GM18505 (cell line): ENCODE data around the gene RAP2C.
A peak's percentile ranks its signal among the peaks of the same experiment; 100 is the strongest.

Experiments used
- ATAC-seq: cut with Tn5 transposase; IDR thresholded peaks from one replicate; pipeline ENCODE4 v1.9.1; 2021; ENCODE audit not compliant: unreplicated experiment
- POLR2A ChIP-seq: IDR thresholded peaks from 4 replicates; pipeline ENCODE4 v1.6.1; 2011; ENCODE audit warnings: borderline replicate concordance; ENCODE audit not compliant: insufficient read depth, insufficient read length; ENCODE audit errors: extremely low read depth

RAP2C gene

DNA sequence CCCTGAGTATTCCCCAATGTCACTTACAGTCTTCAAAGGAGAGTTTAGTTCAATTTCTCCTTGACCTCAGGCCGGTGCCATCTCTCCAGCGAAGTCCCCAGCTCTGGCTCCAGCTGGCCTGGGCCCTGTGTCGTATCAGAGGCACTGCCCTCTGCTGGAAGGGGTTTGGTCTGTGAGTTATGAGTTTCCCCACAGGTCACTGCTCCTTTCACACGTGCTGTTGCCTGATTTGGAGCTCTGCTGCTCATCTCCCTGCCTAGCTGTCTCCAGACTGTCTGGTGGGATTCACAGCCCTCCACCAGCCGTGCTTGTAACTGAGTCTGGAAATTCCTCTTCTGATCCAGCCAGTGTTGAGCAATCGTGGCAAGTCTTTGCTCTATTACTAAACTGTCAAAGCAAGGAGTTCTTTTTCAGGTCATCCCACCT lies at the start of gene RAP2C:
Gene RAP2C (minus strand): TSS at position 105 of the 426 bp plus-strand sequence. CDS start 2,179 bp downstream, outside the sequence.
- TF ChIP-seq POLR2A = peak; percentile 17
- ATAC-seq = peak; percentile 39

DNA sequence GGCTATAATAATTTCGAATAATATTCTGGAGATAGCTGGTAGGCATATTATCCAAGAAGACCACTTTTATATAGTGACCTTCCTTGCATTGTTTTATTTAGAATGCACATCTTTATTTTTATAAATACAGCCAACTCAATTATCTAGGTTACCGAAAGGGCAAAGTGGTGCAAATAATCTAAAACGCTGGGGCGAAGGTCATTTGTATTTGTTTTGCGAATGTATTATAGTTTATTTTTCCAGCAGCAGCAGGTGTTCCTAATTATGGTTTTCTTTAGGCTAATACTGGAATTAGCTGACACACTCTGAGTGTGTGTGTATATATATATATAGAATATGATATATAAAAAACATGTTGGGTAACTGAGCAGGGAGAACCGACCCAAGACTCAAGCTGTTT lies 48.1 kb upstream of the RAP2C start:
- ATAC-seq = no peak
- no peak for TF ChIP-seq POLR2A

DNA sequence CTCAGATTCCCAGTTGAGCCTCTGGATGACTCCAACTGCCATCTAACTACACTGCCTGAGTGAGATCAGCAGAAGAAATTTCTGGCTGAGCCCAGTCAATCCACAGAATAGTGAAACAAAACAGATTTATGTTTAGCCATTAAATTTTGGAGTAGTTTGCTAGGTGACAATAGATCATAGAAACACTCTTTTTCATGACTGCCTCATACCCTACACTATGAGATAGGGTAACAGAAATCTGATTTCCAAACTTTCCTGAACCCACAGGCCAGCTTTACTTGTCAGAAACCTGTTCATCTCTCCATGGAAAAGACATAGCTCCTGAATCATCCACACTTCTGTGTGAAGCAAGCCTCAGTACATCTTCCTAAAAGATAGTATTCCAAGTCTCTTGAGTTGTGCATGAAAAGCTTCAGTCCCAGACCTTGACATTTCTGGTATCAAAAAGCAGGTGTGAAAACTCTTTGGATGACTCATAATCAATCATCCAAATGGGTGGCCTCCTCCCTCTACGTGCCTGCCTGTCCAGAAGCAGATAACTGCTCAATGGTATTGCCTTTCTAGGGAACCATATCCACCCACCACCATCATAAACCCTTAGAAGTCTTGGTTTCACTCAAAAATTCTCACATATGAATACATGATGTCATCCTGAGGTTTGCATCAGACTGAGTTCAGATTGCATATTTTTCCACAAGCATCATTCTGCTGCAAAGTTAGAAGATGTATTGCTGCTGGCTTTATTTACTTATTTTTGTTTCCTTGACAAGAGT lies 47.5 kb upstream of the RAP2C start:
- ATAC-seq = peak; percentile 59
- TF ChIP-seq POLR2A = no peak

DNA sequence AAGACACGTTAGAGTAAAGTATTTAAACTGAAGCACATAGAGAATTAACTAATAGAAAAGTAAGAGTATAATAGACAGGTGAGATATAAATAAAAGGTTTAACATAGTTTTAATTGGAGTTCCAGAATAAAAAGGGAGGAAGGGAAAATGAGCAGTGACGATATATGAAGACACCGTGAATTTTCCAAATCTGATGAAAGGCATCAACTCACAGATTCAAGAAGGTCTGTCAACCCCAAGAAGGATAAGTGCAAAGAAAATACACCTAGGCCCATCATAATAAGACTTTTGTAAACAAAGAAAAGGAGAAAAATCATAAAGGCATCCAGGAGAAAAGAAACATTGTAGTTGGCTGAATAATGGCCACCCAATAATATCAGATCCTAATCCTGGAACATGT lies 43.9 kb upstream of the RAP2C start:
- no peak for ATAC-seq
- TF ChIP-seq POLR2A = no peak

DNA sequence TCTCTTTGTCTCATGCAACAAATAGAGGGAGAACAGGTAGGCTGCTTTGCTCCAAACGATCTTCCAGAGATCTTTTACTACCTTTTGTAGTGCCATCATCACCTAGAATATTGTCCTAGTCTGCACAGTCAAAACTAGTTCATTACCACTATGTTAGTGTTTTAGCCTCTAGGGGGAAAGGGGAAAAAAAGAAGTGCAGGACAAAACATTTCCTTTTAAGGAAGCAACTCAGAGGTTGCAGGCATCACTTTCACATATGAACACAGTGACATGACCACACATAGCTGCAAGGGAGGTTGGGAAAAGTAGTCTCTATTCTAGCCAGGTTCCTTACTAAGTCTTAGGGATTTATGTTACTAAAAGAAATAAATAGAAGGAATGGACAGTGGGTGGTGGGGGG lies 39.3 kb upstream of the RAP2C start:
- no peak for TF ChIP-seq POLR2A
- ATAC-seq = no peak

DNA sequence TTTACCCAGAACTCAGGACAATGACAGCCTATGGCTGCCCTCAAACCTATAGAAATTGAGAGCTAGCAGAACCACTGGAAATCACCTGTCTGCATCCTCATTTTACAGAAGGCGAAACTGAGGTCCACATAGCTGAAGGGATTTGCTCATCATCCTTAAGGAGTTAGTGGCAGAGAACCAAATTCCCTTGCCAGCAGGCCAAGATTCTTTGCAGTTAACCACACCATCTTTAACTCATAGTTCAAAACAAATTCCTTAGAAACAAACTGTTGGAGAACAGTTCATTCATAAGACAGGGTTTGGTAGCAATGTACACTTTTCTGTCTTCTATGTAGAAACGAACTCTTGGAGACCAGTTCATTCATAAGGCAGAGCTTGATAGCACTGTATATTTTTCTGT lies 37.9 kb upstream of the RAP2C start:
- ATAC-seq = no peak
- TF ChIP-seq POLR2A = no peak

DNA sequence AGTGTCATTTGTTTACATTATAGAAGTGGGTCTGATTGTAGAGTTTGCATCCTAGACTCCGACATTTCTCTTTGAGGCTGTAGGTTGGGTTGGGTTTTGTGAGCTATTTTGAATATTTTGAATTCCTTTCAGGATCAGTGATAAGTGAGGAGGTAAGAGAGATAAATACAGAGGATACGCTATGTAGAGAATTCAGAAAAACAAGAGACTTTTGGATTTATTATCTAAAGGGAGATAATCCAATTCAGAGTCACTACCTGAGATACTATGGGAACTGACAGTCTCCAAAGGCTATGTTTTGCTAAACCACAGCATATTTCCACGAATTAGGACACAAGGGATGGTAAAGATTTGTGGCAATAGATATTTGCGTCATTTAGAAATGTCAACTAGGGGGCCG lies 16.9 kb upstream of the RAP2C start:
- no peak for TF ChIP-seq POLR2A

DNA sequence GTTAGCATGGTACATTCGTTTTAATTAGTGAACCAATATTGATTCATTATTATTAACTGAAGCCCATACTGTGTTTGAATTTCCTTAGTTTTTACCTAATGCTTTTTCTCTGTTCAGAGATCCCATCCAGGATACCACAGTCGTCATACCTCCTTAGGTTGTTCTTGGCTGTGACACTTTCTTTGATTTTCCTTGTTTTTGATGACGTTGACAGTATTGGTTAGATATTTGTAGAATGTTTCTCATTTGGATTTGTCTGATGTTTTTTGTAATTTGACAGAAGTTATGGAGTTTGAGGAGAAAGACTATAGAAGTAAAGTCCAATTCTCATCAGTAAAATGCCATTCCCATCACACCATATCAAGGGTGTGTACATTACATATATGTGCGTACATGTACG lies 16.2 kb upstream of the RAP2C start:
- no peak for TF ChIP-seq POLR2A
- ATAC-seq = no peak

More for the DNA sequence above, 16.9 kb upstream of the RAP2C start:
- no peak for ATAC-seq

DNA sequence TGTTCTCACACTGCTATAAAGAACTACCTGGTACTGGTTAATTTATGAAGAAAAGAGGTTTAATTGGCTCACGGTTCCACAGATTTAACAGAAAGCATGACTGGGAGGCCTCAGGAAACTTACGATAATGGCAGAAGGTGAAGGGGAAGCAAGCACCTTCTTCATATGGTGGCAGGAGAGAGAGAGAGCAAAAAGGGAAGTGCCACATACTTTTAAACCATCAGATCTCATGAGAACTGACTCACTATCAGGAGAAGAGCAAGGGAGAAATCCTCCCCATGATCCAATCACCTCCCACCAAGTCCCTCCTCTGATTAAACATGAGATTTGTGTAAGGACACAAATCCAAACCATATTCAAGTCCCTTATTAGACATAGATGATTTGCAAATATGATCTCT lies 12.3 kb upstream of the RAP2C start:
- no peak for TF ChIP-seq POLR2A
- ATAC-seq = no peak

DNA sequence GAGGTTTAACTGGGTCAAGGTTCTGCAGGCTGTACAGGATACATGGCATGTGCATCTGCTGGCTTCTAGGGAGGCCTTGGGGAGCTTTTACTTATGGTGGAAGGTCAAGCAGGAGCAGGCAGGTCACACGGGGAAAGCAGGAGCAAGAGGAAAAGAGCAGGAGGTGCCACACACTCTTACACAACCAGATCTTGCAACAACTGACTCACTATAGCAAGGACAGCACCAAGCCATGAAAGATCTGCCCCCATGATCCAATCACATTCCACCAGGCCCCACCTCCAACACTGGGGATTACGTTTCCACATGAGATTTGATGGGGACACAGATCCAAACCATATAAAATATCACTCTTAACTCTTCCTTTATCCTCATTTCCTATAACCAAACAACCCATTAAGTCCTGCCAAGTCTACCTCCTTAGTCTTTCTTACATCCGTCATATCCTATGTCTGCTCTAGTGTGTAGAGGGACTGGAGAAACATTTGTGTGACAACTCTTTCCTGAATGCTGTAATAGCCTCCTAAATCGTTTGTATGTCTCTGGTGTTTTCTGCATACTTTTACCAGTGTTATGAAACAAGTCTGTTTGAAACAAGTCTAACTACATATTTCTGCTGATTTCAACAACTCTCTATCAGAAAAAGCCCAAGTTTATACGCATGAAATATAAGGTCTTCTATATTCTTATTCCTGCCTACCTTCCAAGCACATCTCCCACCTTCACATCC lies 8.3 kb upstream of the RAP2C start:
- ATAC-seq = no peak
- TF ChIP-seq POLR2A = no peak

DNA sequence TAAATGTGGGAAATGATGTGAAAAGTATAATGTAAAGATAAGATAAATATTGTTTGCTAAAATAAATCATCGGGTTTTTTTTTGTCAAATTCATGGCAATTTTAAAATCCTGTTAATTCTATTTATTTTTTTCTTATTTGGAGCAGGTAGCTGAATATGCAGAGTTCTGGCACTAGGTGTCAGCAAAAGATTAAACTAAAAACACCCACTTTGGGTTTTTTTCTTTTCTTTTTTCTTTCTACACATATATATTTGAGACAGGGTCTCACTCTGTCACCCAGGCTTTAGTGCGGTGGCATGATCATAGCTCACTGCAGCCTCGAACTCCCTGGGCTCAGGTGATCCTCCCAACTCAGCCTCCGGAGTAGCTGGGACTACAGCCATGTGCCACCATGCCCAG lies 6.9 kb upstream of the RAP2C start:
- ATAC-seq = no peak
- no peak for TF ChIP-seq POLR2A

DNA sequence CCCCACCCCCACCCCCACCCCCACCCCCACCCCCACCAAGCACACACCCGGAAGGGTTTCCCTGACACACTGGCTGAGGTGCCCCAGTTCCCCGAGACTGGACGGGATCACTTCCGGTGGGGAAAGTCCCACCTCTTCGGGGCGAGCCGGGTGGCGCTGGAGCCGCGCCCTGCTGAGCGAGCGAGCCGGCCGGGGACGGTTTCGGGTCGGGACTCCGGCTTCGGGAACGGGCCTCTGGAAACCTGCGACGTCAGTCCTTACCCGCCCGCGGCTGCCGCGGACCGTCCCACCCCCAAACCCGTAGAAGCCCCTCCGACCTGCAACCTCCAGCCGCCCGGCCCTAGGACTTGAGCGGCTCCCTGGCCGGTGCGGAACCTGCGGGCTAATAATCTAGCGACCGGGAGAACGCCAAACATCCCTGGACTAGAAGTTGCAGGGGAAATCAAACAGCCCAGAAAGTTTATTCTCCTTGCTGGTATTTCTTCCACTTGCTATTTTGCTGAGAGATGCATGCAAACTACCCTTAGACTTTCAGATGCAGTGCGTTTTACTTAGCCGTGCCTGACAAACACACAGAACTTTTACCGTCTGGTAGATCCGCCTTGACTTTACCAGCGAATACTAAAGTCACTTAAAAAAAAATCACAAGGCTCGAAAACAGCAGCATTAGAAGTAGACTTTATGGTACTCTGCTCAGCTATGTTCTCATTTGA lies 991 bp downstream of the RAP2C start:
- peak; percentile 52 for ATAC-seq

More for the DNA sequence above, 991 bp downstream of the RAP2C start:
- TF ChIP-seq POLR2A = peak; percentile 62
